HG03064 (cell line): ENCODE data around the gene SCAANT1.

Experiments used
- ATAC-seq: cut with Tn5 transposase; IDR thresholded peaks from one replicate; pipeline ENCODE4 v1.9.1; 2021; ENCODE audit warnings: low read depth; ENCODE audit not compliant: unreplicated experiment

SCAANT1 gene

DNA sequence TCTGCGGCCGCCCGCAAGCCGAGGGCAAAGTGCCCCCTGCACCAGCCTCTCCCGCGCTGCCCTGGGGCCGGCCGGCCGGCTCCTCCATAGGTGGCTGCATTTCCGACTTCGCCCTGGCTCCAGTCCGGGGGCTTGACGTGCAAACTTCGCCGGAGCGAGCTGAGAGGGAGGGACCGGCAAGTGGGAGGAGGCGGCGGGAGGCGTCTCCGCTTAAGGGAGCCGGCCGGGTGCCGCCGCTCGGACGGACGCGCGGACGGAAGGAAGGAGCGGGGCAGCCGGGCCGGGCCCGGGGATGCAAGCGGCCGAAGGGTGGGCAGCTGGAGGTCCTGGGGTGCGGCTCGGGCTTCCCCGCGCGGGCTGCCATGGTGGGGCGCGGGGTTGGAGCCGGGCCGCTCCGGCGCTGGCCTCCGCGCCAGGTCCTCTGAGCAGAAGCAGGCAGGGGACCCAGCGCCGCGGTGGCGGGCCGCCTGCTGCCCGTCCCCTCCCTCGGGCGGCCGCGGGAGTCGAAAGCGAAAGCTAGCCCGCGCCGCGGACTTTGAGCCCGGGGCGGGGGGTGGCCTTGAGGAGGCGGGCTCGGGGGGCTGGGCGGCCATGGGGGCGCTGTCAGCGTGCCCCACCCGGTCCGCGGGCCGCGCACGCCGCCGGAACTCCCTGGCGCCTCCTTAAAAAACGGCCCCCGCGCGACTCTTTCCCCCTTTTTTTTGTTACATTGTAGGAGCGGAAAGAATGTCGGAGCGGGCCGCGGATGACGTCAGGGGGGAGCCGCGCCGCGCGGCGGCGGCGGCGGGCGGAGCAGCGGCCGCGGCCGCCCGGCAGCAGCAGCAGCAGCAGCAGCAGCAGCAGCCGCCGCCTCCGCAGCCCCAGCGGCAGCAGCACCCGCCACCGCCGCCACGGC lies at the start of gene SCAANT1:
Gene SCAANT1, minus strand, starts transcription at position 511 of the 895 bp plus-strand sequence.
- peak; percentile 75 for ATAC-seq

- no peak for ATAC-seq
Measured at GRCh38 chr3:63961891-63962290, 49.7 kb upstream of the SCAANT1 start.

DNA sequence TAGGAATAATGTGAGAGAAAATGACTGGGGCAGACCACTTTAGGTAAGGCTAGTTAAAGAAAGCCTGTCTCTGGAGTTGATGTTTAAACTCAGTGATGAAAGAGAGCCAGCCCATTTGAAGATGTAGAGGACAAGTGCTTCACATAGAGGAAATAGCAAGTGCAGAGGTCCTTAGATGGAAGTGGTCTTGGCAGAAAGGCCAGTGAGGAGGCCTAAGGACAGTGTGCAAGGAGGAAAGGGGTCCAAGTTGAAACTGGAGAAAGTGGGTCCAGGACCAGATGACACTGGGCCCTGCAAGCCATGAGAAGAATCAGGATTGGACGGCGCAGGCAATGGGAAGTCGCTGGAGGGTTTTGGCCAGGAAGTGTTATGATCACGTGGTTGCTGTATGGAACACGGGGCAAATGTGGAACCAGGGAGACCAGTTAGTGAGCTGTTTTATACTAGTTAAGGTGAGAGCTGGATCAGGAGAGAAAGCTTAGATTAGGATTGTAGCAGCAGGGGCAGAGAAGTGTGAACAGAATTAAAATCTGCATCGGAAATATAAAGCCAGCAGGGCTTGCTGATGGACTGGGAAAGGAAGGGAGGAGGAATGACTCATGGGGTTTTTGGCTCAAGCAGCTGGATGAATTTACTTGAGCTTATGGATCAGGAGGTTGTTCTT lies 48.0 kb upstream of the SCAANT1 start:
- ATAC-seq: no peak

DNA sequence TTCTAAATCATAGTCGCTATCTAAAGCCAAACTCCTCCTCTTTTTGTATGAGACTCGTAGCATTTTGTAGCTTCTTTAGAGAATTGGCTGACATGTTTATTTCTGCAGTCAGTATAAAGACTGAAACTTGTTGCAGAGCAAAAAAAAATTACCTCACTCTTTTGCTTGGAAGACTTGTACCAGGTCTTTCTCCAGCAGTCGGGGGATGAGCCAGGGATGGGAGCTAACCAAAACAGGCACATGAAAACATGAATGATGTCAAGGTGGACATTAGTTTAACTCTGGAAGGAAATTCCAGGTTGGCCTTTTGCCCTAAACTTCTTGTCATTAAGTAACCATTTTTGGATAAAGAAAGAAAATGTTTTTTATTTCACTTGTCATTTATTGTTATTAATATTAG lies 47.0 kb upstream of the SCAANT1 start:
- no peak for ATAC-seq

- no peak for ATAC-seq
Measured at GRCh38 chr3:63955830-63956545, 43.8 kb upstream of the SCAANT1 start.

DNA sequence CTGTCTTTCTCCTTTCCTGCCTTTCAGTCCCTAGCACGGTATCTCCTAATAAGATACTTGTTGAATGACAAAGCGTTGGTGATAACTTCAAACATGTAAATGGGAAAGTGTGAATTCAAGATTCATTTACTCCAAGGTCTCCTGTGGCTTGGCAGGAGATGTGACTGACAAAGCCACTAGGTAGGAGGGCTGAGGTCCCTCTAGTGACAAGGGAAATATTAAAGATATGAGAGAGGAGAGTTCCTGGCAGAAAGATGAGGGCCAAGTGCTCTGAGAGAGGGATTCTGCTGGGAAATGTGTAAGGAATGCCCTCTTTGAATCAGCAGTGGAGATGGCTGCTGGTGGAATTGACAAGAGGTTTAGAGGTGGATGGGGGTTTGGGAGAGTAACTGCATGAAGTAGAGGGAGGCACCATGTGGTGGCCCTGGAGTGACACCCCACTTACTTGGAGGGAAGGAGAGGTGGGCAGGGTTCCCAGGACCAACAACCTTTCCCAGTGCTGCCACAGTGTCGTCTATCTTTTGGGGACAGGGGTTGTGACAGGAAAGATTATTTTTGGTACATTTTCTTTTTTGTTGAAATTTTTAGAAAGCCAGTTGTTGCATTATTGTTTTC lies 43.0 kb upstream of the SCAANT1 start:
- ATAC-seq: no peak

GRCh38 chr3:63954182-63954581 lies 42.0 kb upstream of the SCAANT1 start:
- ATAC-seq: no peak

DNA sequence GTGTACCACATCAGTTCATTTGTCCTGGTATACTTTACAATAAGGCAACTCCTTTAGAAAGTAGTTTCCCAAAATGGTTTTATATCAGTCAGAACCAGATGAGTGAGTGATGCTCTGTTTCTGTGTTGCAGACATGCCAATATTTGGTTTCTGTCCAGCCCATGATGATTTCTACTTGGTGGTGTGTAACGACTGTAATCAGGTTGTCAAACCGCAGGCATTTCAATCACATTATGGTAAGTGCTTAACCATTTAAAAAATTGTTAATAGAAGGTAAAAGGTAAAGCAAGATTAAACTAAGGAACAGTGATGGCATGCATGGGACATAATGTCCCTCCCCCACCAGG lies 40.0 kb upstream of the SCAANT1 start:
- no peak for ATAC-seq

DNA sequence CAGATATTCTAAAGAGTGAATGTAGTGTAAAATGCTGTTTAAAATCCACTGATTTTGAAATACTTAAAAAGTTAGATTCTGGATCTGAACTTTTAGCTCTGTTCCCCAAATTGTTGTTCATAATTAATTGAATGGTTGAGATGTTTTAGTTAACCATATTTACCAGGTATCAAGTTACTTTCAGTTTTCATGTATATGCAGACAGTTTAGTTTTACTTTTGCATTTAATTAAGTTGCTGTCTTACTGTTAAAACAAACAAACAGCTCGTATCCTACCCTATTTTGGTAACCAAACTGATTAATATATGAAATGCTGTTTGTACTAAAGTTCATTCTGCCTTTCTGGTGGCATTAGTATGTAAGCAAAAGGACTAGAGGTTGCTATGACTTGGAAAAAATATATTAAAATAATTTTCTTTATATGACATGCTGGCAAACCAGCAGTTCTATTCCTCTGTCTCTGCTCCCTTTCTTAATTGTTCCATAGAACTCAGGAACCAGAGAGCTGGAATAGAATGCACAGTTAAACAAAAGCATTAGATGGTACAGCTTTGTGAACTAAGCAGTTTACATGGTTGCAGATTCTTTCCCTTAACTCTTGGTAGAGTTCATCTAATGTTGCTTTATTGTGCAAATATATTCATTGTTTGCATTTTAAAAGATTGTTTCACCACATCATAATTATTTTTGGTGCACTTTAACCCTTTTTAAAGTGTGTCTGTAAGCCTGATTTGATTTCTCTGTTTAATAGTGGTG lies 39.5 kb upstream of the SCAANT1 start:
- ATAC-seq: peak; percentile 55

- no peak for ATAC-seq
Measured at GRCh38 chr3:63950698-63951097, 38.5 kb upstream of the SCAANT1 start.

- no peak for ATAC-seq
Measured at GRCh38 chr3:63949005-63949404, 36.8 kb upstream of the SCAANT1 start.

- no peak for ATAC-seq
Measured at GRCh38 chr3:63947594-63947993, 35.4 kb upstream of the SCAANT1 start.

GRCh38 chr3:63946753-63947152 lies 34.6 kb upstream of the SCAANT1 start:
- no peak for ATAC-seq

- no peak for ATAC-seq
Measured at GRCh38 chr3:63945558-63946096, 33.4 kb upstream of the SCAANT1 start.

- ATAC-seq: no peak
Measured at GRCh38 chr3:63943678-63944077, 31.5 kb upstream of the SCAANT1 start.

DNA sequence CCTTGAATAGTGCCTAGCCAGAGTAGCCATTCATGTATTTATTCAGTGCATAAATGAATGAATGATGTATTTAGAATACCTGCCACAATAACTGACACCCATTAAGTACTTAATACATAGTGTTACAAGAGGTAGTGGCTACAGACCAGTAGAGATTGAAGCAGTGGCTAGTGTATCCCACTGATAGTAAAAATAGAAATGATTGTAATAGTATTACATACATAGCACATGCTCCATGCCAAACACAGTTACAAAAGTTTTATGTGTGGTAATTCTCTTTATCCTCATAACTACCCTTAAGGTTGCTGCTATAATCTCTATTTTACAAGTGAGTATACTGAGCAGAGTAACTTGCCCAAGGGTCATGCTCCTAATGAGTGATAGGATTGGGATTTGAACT lies 30.3 kb upstream of the SCAANT1 start:
- no peak for ATAC-seq

DNA sequence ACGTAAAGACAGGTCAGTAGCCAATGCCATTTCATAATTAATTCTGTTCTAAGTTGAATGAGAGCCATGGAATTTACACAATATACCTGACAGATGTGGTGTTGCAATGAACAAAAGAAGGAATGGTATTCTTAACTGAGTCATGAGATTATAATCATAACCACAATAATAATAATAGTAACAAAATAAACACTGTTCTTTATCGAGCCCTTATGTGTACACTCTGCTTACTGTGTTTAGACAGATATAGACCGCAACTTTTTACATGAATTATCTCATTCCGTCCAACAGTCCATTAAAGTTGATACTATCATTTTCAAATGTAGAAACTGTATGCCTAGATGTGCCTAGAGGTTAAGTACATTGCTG lies 28.2 kb upstream of the SCAANT1 start:
- no peak for ATAC-seq

DNA sequence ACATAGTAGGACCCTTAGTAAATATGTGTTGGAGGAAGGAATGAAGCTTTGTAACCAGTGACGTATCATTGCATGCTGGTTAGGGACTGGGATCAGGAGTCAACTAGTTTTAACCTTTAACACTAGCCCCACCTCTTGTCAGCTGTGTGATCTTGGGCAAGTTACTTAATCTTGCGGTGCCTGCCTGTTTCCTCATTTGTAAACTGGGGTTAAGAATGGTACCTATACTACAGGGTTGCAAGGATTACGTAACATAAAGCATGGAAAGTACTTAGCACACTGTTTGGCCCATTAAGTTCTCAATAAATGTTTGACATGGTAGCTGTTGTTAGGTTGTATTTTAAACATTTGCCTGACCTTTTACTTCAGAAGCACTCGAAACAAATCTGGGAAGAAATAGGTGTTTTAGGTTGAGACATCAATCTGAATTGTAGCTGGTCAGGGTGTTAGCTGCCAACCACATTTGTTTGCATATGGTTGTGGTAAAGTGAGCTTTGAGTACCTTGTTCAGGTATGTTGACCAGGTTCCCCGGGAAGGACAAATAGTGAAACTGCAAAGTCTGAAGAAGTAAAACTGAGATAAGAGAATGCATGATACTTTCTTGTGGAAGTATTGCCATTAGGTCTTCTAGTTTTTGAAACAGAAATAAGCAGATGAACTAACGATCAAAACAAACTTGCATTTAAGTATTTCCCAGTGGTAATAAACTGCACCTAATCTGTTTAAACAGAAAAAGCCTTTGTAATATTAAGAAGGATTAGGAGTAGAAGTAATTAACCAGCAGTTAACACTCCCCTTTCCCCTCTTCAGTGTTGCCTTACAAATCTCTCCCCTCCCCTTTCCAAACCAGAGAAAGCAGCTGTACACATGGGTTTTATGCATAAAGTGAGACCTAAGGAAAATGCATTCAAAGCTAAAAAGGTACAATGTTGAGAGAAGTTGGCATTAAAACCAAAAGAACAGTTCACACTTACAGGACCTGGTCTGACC lies 25.8 kb upstream of the SCAANT1 start:
- peak; percentile 53 for ATAC-seq

DNA sequence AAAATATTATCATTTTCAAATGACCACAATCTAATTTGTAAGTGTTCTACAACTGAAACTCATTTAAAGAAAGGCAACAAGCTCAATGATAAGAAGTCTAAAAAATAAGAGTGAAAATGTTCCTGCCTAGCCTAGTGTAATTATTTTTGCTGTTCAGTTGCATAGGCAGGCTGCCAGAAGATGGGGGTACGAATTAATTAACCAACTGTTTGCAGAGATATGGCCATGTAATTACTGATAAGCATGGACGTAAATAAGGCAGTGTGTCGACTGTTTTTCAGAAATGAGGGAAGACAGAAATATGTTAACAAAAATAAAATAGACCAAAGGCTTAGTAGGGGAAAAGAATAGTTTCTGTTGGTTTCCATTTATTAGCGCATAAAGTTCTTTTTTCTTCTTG lies 24.7 kb upstream of the SCAANT1 start:
- no peak for ATAC-seq
